IMR-90 (cell line): Measurements from ENCODE around the gene PMPCA. TPM values are rescaled to one million over a fixed set of nuclear protein-coding genes. Genes with fewer than 3 reads are reported as not detected.

Experiments
- ATAC-seq: fragments of 200-7000 bp; cut with Tn5 transposase; 2 replicates; pipeline ENCODE4 v1.9.1; 2020; ENCODE audit warnings: low read depth, mild to moderate bottlenecking, moderate library complexity
- BruUV-seq: library from RNA; stranded (reverse); fragments of 400-500 nt; replicated peaks from 2 replicates; lab custom pipeline; 2021; lab: Mats Ljungman, UMichigan
- CTCF ChIA-PET: fragments of 300-600 bp; formaldehyde crosslinking; extraction: SDS; loops from one replicate; lab custom pipeline; 2021; ENCODE audit warnings: antibody characterized with exemption; lab: Yijun Ruan, JAX
- POLR2A ChIA-PET: fragments of 300-600 bp; sonication (Branson Sonifier 250); formaldehyde crosslinking; loops from one replicate; lab custom pipeline; 2022; ENCODE audit warnings: antibody characterized with exemption; ENCODE audit not compliant: unreplicated experiment; lab: Charles Lee
- DNase-seq: peaks from one replicate; pipeline ENCODE4 v3.0.0; 2013
- H2AFZ ChIP-seq: replicated peaks from 2 replicates; pipeline ENCODE3; 2013; ENCODE audit warnings: low read length, mild to moderate bottlenecking; ENCODE audit not compliant: poor library complexity
- H2AK5ac ChIP-seq: 2 replicates; pipeline ENCODE4 v1.6.1; 2013; ENCODE audit warnings: low read depth, low read length, inconsistent platforms
- H2AK9ac ChIP-seq: replicated peaks from 2 replicates; pipeline ENCODE3; 2013; ENCODE audit warnings: mild to moderate bottlenecking, low read depth, low read length, moderate library complexity; ENCODE audit not compliant: poor library complexity
- H2BK120ac ChIP-seq: 2 replicates; pipeline ENCODE4 v1.6.1; 2013; ENCODE audit warnings: low read depth, low read length, inconsistent platforms
- H2BK15ac ChIP-seq: 3 replicates; pipeline ENCODE4 v1.6.1; 2013; ENCODE audit warnings: low read depth, low read length, inconsistent platforms
- H2BK20ac ChIP-seq: 2 replicates; pipeline ENCODE4 v1.6.1; 2013; ENCODE audit warnings: low read depth, mild to moderate bottlenecking, inconsistent platforms, low read length, moderate library complexity
- H2BK5ac ChIP-seq: 2 replicates; pipeline ENCODE4 v1.6.1; 2013; ENCODE audit warnings: mild to moderate bottlenecking, low read depth, low read length, inconsistent platforms; ENCODE audit not compliant: poor library complexity, severe bottlenecking
- H3K14ac ChIP-seq: replicated peaks from 2 replicates; pipeline ENCODE4 v1.6.1; 2013; ENCODE audit warnings: low read depth, low read length, inconsistent platforms
- H3K18ac ChIP-seq: 2 replicates; pipeline ENCODE4 v1.6.1; 2013; ENCODE audit warnings: low read depth, low read length, control low read depth
- H3K23ac ChIP-seq: 2 replicates; pipeline ENCODE4 v1.6.1; 2013; ENCODE audit warnings: low read depth, low read length, inconsistent platforms
- H3K27ac ChIP-seq: 2 replicates; pipeline ENCODE4 v1.5.1; 2013; ENCODE audit warnings: mild to moderate bottlenecking, control low read depth, low read length; ENCODE audit not compliant: insufficient read depth
- H3K27me3 ChIP-seq: 2 replicates; pipeline ENCODE4 v1.6.1; 2013; ENCODE audit warnings: low read length; ENCODE audit not compliant: control insufficient read depth, insufficient read depth
- H3K36me3 ChIP-seq: 2 replicates; pipeline ENCODE4 v1.6.1; 2013; ENCODE audit warnings: low read length, mixed read lengths; ENCODE audit not compliant: control insufficient read depth, insufficient read depth
- H3K4ac ChIP-seq: 2 replicates; pipeline ENCODE4 v1.6.1; 2013; ENCODE audit warnings: low read depth, low read length, inconsistent platforms
- H3K4me1 ChIP-seq: 2 replicates; pipeline ENCODE4 v1.6.1; 2013; ENCODE audit warnings: low read length, mixed read lengths; ENCODE audit not compliant: control insufficient read depth, insufficient read depth
- H3K4me2 ChIP-seq: 2 replicates; pipeline ENCODE4 v1.6.1; 2013; ENCODE audit warnings: low read depth, mild to moderate bottlenecking, control low read depth, low read length, moderate library complexity
- H3K4me3 ChIP-seq: 2 replicates; pipeline ENCODE4 v1.5.1; 2013; ENCODE audit warnings: low read depth, mild to moderate bottlenecking, control low read depth, low read length, moderate library complexity; ENCODE audit not compliant: insufficient read depth
- H3K56ac ChIP-seq: 2 replicates; pipeline ENCODE4 v1.6.1; 2013; ENCODE audit warnings: low read length, inconsistent platforms; ENCODE audit not compliant: insufficient read depth; ENCODE audit errors: extremely low read depth
- H3K79me1 ChIP-seq, 2 experiments: 2 replicates each; pipeline ENCODE4 v1.6.1; 2013; ENCODE audit warnings: low read length in 2 of 2, inconsistent platforms in 1 of 2, low read depth in 1 of 2
- H3K9ac ChIP-seq: 2 replicates; pipeline ENCODE4 v1.6.1; 2013; ENCODE audit warnings: low read depth, low read length, control low read depth
- H3K9me1 ChIP-seq: 2 replicates; pipeline ENCODE4 v1.6.1; 2013; ENCODE audit warnings: low read length, inconsistent platforms; ENCODE audit not compliant: insufficient read depth
- H3K9me3 ChIP-seq: 2 replicates; pipeline ENCODE4 v1.6.1; 2013; ENCODE audit warnings: low read length; ENCODE audit not compliant: control insufficient read depth, insufficient read depth
- H4K20me1 ChIP-seq: 2 replicates; pipeline ENCODE4 v1.6.1; 2013; ENCODE audit warnings: low read length, inconsistent platforms; ENCODE audit not compliant: insufficient read depth
- H4K5ac ChIP-seq: 2 replicates; pipeline ENCODE4 v1.6.1; 2013; ENCODE audit warnings: mild to moderate bottlenecking, low read depth, low read length, control low read depth
- H4K8ac ChIP-seq, 2 experiments: 2 replicates each; pipeline ENCODE4 v1.6.1; 2013; ENCODE audit warnings: low read depth in 2 of 2, low read length in 2 of 2, control low read depth in 1 of 2, inconsistent platforms in 1 of 2
- H4K91ac ChIP-seq: 2 replicates; pipeline ENCODE4 v1.6.1; 2013; ENCODE audit warnings: low read depth, low read length, inconsistent platforms; ENCODE audit not compliant: insufficient read depth
- BHLHE40 ChIP-seq: fragments of 150-350 bp; IDR thresholded peaks from 2 replicates; pipeline ENCODE4 v1.6.1; 2016; ENCODE audit warnings: mild to moderate bottlenecking, low read depth, low read length
- MXI1 ChIP-seq: IDR thresholded peaks from 2 replicates; pipeline ENCODE4 v1.6.1; 2012; ENCODE audit warnings: low read depth, mild to moderate bottlenecking, low read length, moderate library complexity, borderline replicate concordance
- RCOR1 ChIP-seq: IDR thresholded peaks from 2 replicates; pipeline ENCODE4 v1.6.1; 2012; ENCODE audit warnings: mild to moderate bottlenecking, low read length, improper control_type of control experiment; ENCODE audit not compliant: insufficient replicate concordance
- SMC3 ChIP-seq: fragments of 150-350 bp; IDR thresholded peaks from 2 replicates; pipeline ENCODE4 v1.6.1; 2016; ENCODE audit warnings: low read depth, mild to moderate bottlenecking, antibody characterized with exemption, low read length, moderate library complexity
- WGBS, 2 experiments: methylation state at CpG; one replicate each; pipeline versions ENCODE4 v1.1.5 to v1.1.7; 2013; ENCODE audit warnings: missing lambda C conversion rate in 2 of 2; ENCODE audit not compliant: insufficient read length in 1 of 2; ENCODE audit errors: extremely low coverage in 2 of 2; 5-methylcytosine and 5-hydroxymethylcytosine counted together
- dilution Hi-C: fragments of 300-500 bp; cut with HindIII; formaldehyde crosslinking; loops from one replicate; pipeline ENCODE4 v1.14.3; 2018; ENCODE audit warnings: low sequenced_read_pairs; ENCODE audit not compliant: unreplicated experiment
- in situ Hi-C: fragments of 300-500 bp; cut with MboI; formaldehyde crosslinking; loops from 3 replicates; pipeline ENCODE4 v1.14.3; 2019; ENCODE audit warnings: low sequenced_read_pairs, inconsistent platforms, mixed read lengths
- intact Hi-C: fragments of 100-400 bp; cut with micrococcal nuclease; formaldehyde crosslinking; loops from 2 replicates; pipeline ENCODE4 v1.10.0; 2022
- polyA plus RNA-seq, 3 experiments: library from polyadenylated mRNA; depleted of rRNA; stranded (reverse); fragments of >200 nt; gene quantifications; 2 replicates each; pipeline ENCODE4 v1.2.3, GENCODE V29; 2012; ENCODE audit warnings: low replicate concordance in 1 of 3
- total RNA-seq: library from RNA; depleted of rRNA; stranded (reverse); fragments of >200 nt; gene quantifications from 2 replicates; pipeline ENCODE4 v1.2.3, GENCODE V29; 2012; rRNA removed
- TF ChIP-seq, protein P1 (sequence below): fragments of 150-350 bp; IDR thresholded peaks from 2 replicates; pipeline ENCODE4 v1.6.1; 2016; ENCODE audit warnings: low read depth, mild to moderate bottlenecking, low read length, moderate library complexity, borderline replicate concordance

Gene PMPCA
- total and polyA plus RNA-seq, 2 of the 4 experiments (the other 2 are of a cell fraction), result 62.6 to 95.8 TPM

- no peak overlapping the region for H3K4ac ChIP-seq
- H2BK5ac ChIP-seq, result no peak overlapping the region
- H3K27me3 ChIP-seq, result no peaks in the 10 kb centered on the region
- no peak overlapping the region for H2BK15ac ChIP-seq
- H2AFZ ChIP-seq, result no peak overlapping the region
- H3K36me3 ChIP-seq, result peaks cover 90% of the 10 kb centered on the region
- no peak overlapping the region for H3K4me3 ChIP-seq
- no peak overlapping the region for H3K23ac ChIP-seq
- ChIA-PET POLR2A (no interaction called here), CTCF (no interaction called here)
- no peaks in the 10 kb centered on the region for H3K9me1 ChIP-seq
- H4K5ac ChIP-seq, result no peak overlapping the region
- TF ChIP-seq MXI1, result no peak
- TF ChIP-seq BHLHE40, result no peak
- TF ChIP-seq SMC3, result no peak
- no peak for TF ChIP-seq RCOR1
- TF ChIP-seq, protein P1, sequence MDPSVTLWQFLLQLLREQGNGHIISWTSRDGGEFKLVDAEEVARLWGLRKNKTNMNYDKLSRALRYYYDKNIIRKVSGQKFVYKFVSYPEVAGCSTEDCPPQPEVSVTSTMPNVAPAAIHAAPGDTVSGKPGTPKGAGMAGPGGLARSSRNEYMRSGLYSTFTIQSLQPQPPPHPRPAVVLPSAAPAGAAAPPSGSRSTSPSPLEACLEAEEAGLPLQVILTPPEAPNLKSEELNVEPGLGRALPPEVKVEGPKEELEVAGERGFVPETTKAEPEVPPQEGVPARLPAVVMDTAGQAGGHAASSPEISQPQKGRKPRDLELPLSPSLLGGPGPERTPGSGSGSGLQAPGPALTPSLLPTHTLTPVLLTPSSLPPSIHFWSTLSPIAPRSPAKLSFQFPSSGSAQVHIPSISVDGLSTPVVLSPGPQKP, result no peak
- no peak overlapping the region for H3K18ac ChIP-seq
- no peak overlapping the region for H3K27ac ChIP-seq
- H3K9ac ChIP-seq, result no peak overlapping the region
- H2BK120ac ChIP-seq, result no peak overlapping the region
- H3K56ac ChIP-seq, result no peak overlapping the region
- H3K79me1 ChIP-seq, result peaks cover 34 to 92% of the 10 kb centered on the region in 2 experiments
- H2AK9ac ChIP-seq, result no peak overlapping the region
- WGBS, 2 experiments, result 92% methylated on average over 5 of the region's 14 CpGs; no CpG with 5 or more reads in 1 of the 2 experiments
- ATAC-seq, result no peak
- intact Hi-C loops (no loop called here), dilution Hi-C loops (no loop called here), in situ Hi-C loops (no loop called here)
- H2AK5ac ChIP-seq, result no peak overlapping the region
- DNase-seq, result no peak
- BruUV-seq, result no TSS peak
- H4K20me1 ChIP-seq, result peaks cover 93% of the 10 kb centered on the region
- H3K4me1 ChIP-seq, result no peaks in the 10 kb centered on the region
- H4K8ac ChIP-seq, result no peak overlapping the region
- no peak overlapping the region for H2BK20ac ChIP-seq
- no peak overlapping the region for H3K4me2 ChIP-seq
- H3K14ac ChIP-seq, result no peak overlapping the region
- no peaks in the 10 kb centered on the region for H3K9me3 ChIP-seq
- no peak overlapping the region for H4K91ac ChIP-seq
Measured at GRCh38 chr9:136473354-136473721, 62.9 kb downstream of the PMPCA start.

Other genes with a start within 250 kb of the PMPCA start
- not detected in 2 replicates for gene LHX3, start 205.5 kb upstream of the PMPCA start, total RNA-seq
- gene LHX3, start 205.5 kb upstream of the PMPCA start, polyA plus RNA-seq (2012; rRNA removed), result not detected in 2 replicates
- gene QSOX2, start 164.8 kb upstream of the PMPCA start, total RNA-seq, result 5.0 and 5.9 TPM in 2 replicates
- 12.7 and 12.9 TPM in 2 replicates for gene QSOX2, start 164.8 kb upstream of the PMPCA start, polyA plus RNA-seq (2012; rRNA removed)
- gene CCDC187, start 106.6 kb upstream of the PMPCA start, total RNA-seq, result not detected in 2 replicates
- not detected in 2 replicates for gene CCDC187, start 106.6 kb upstream of the PMPCA start, polyA plus RNA-seq (2012; rRNA removed)
- 28.7 and 29.7 TPM in 2 replicates for gene GPSM1, start 83.1 kb upstream of the PMPCA start, total RNA-seq
- gene GPSM1, start 83.1 kb upstream of the PMPCA start, polyA plus RNA-seq (2012; rRNA removed), result 71.2 and 91.4 TPM in 2 replicates
- 2.0 and 6.1 TPM in 2 replicates for gene DNLZ, start 46.9 kb upstream of the PMPCA start, total RNA-seq
- gene DNLZ, start 46.9 kb upstream of the PMPCA start, polyA plus RNA-seq (2012; rRNA removed), result 11.4 and 20.3 TPM in 2 replicates
- 0.36 and 1.1 TPM in 2 replicates for gene CARD9, start 37.0 kb upstream of the PMPCA start, total RNA-seq
- gene CARD9, start 37.0 kb upstream of the PMPCA start, polyA plus RNA-seq (2012; rRNA removed), result 1.5 and 1.9 TPM in 2 replicates
- 2.5 and 3.1 TPM in 2 replicates for gene SNAPC4, start 10.5 kb upstream of the PMPCA start, total RNA-seq
- 6.5 and 7.6 TPM in 2 replicates for gene SNAPC4, start 10.5 kb upstream of the PMPCA start, polyA plus RNA-seq (2012; rRNA removed)
- gene ENTR1, start within 50 bp of the PMPCA start, total RNA-seq, result 14.5 and 17.2 TPM in 2 replicates
- gene ENTR1, start within 50 bp of the PMPCA start, polyA plus RNA-seq (2012; rRNA removed), result 34.9 and 37.3 TPM in 2 replicates
- gene INPP5E, start 29.2 kb downstream of the PMPCA start, total RNA-seq, result 1.6 and 1.9 TPM in 2 replicates
- gene INPP5E, start 29.2 kb downstream of the PMPCA start, polyA plus RNA-seq (2012; rRNA removed), result 9.4 and 11.0 TPM in 2 replicates
- 12.2 and 12.8 TPM in 2 replicates for gene SEC16A, start 72.4 kb downstream of the PMPCA start, total RNA-seq
- 42.2 and 48.1 TPM in 2 replicates for gene SEC16A, start 72.4 kb downstream of the PMPCA start, polyA plus RNA-seq (2012; rRNA removed)
- 1.8 and 2.5 TPM in 2 replicates for gene NOTCH1, start 135.4 kb downstream of the PMPCA start, total RNA-seq
- gene NOTCH1, start 135.4 kb downstream of the PMPCA start, polyA plus RNA-seq (2012; rRNA removed), result 6.0 and 6.9 TPM in 2 replicates